AG09319 (cell line): ENCODE results near the gene FXYD3.

Source experiments
- DNase-seq: peaks from one replicate; pipeline ENCODE4 v3.0.0-alpha.2; 2010; ENCODE audit warnings: low read depth; ENCODE audit errors: extremely low read depth
- CTCF ChIP-seq: IDR thresholded peaks from 2 replicates; pipeline ENCODE4 v1.5.1; 2011; ENCODE audit warnings: low read depth, mild to moderate bottlenecking, inconsistent platforms, low read length, moderate library complexity

FXYD3 gene

GRCh38 chr19:35115177-35115951 is at the start of gene FXYD3:
Gene FXYD3 (plus strand): TSS chr19:35115823. CDS start chr19:35119377, 3,554 bp downstream.
- DNase-seq, result no peak
- TF ChIP-seq CTCF, result no peak

- no peak for TF ChIP-seq CTCF
- DNase-seq, result no peak
Observed at GRCh38 chr19:35066121-35066520, 49.5 kb upstream of the FXYD3 start.

GRCh38 chr19:35066691-35067563 is 48.7 kb upstream of the FXYD3 start:
- peak; percentile 95 for TF ChIP-seq CTCF
- peak; percentile 56 for DNase-seq

GRCh38 chr19:35068941-35069634 is 46.5 kb upstream of the FXYD3 start:
- DNase-seq, result no peak
- TF ChIP-seq CTCF, result no peak

GRCh38 chr19:35069696-35070095 is 45.9 kb upstream of the FXYD3 start:
- no peak for DNase-seq
- TF ChIP-seq CTCF, result no peak

GRCh38 chr19:35070471-35070870 is 45.2 kb upstream of the FXYD3 start:
- no peak for DNase-seq
- no peak for TF ChIP-seq CTCF
